Liver (tissue), 9 donors: ENCODE measurements around the gene DIS3L2. TPM values are rescaled to one million over a fixed set of nuclear protein-coding genes. Genes with fewer than 3 reads are reported as not detected.

Experiments used
- DNase-seq: peaks from one replicate; pipeline ENCODE4 v3.0.0-alpha.2; 2017; ENCODE audit warnings: low spot score
- H3K27ac ChIP-seq, 2 donors: one replicate each; pipeline ENCODE4 v1.7.0; 2013; ENCODE audit warnings: inconsistent platforms in 2 of 2, low read length in 2 of 2, control low read depth in 1 of 2, low read depth in 1 of 2, mild to moderate bottlenecking in 1 of 2
- H3K27me3 ChIP-seq, 4 donors: one replicate each; pipeline versions ENCODE4 v1.6.1 to v1.7.0; 2013; ENCODE audit warnings: low read length in 3 of 4, inconsistent platforms in 1 of 4, mild to moderate bottlenecking in 1 of 4, moderate library complexity in 1 of 4; ENCODE audit not compliant: control insufficient read depth in 4 of 4, insufficient read depth in 4 of 4
- H3K36me3 ChIP-seq, 4 donors: one replicate each; pipeline versions ENCODE4 v1.6.1 to v1.7.0; 2013; ENCODE audit warnings: low read length in 3 of 4, mild to moderate bottlenecking in 3 of 4, low read depth in 1 of 4, moderate library complexity in 1 of 4; ENCODE audit not compliant: control insufficient read depth in 4 of 4, insufficient read depth in 3 of 4
- H3K4me1 ChIP-seq, 4 donors: one replicate each; pipeline versions ENCODE4 v1.6.1 to v1.7.0; 2013; ENCODE audit warnings: low read length in 3 of 4, mild to moderate bottlenecking in 3 of 4, moderate library complexity in 1 of 4; ENCODE audit not compliant: control insufficient read depth in 4 of 4, insufficient read depth in 4 of 4
- H3K4me3 ChIP-seq, 3 donors: one replicate each; pipeline versions ENCODE4 v1.6.1 to v1.7.0; 2013; ENCODE audit warnings: low read length in 3 of 3, control low read depth in 1 of 3, low read depth in 1 of 3, mild to moderate bottlenecking in 1 of 3
- H3K9ac ChIP-seq, 2 donors: one replicate each; pipeline ENCODE4 v1.7.0; 2013; ENCODE audit warnings: low read length in 2 of 2, mild to moderate bottlenecking in 2 of 2, moderate library complexity in 2 of 2, control low read depth in 1 of 2, low read depth in 1 of 2
- H3K9me3 ChIP-seq, 4 donors: one replicate each; pipeline versions ENCODE4 v1.6.1 to v1.7.0; 2013; ENCODE audit warnings: low read length in 3 of 4; ENCODE audit not compliant: control insufficient read depth in 4 of 4
- EGR1 ChIP-seq, 2 donors: IDR thresholded peaks; 2 replicates each; pipeline ENCODE4 v1.6.1; 2016 to 2018; ENCODE audit warnings: antibody characterized with exemption in 2 of 2, low read depth in 2 of 2
- FOXA1 ChIP-seq: IDR thresholded peaks from 2 replicates; pipeline ENCODE4 v1.6.1; 2016; ENCODE audit warnings: antibody characterized with exemption
- GABPA ChIP-seq, 2 donors: IDR thresholded peaks in 1 of 2; conservative IDR thresholded peaks in 1 of 2; 2 replicates each; pipeline ENCODE4 v1.6.1; 2016; ENCODE audit warnings: antibody characterized with exemption in 2 of 2, mild to moderate bottlenecking in 1 of 2, moderate library complexity in 1 of 2
- HNF4A ChIP-seq, 2 donors: conservative IDR thresholded peaks; 2 replicates each; pipeline ENCODE4 v1.6.1; 2016; ENCODE audit warnings: antibody characterized with exemption in 2 of 2, mild to moderate bottlenecking in 2 of 2
- HNF4G ChIP-seq: IDR thresholded peaks from 2 replicates; pipeline ENCODE4 v1.6.1; 2016; ENCODE audit warnings: antibody characterized with exemption
- NR2F2 ChIP-seq: IDR thresholded peaks from 2 replicates; pipeline ENCODE4 v1.6.1; 2016; ENCODE audit warnings: antibody characterized with exemption
- RAD21 ChIP-seq, 2 donors: IDR thresholded peaks; 2 replicates each; pipeline ENCODE4 v1.6.1; 2016; ENCODE audit warnings: antibody characterized with exemption in 2 of 2, mild to moderate bottlenecking in 2 of 2
- RXRA ChIP-seq, 2 donors: IDR thresholded peaks; 2 replicates each; pipeline ENCODE4 v1.6.1; 2017 to 2018; ENCODE audit warnings: antibody characterized with exemption in 2 of 2, mild to moderate bottlenecking in 1 of 2
- SP1 ChIP-seq: IDR thresholded peaks from 2 replicates; pipeline ENCODE4 v1.6.1; 2018; ENCODE audit warnings: antibody characterized with exemption, mild to moderate bottlenecking
- TAF1 ChIP-seq: conservative IDR thresholded peaks from 2 replicates; pipeline ENCODE4 v1.6.1; 2016; ENCODE audit warnings: antibody characterized with exemption, mild to moderate bottlenecking
- YY1 ChIP-seq: IDR thresholded peaks from 2 replicates; pipeline ENCODE4 v1.6.1; 2016; ENCODE audit warnings: antibody characterized with exemption, mild to moderate bottlenecking
- WGBS: extraction: QIAGEN DNeasy Blood & Tissue Kit; methylation state at CpG from one replicate; pipeline ENCODE4 v1.1.7; 2013; 5-methylcytosine and 5-hydroxymethylcytosine counted together
- polyA plus RNA-seq, 2 donors: library from polyadenylated mRNA; stranded (reverse) in 1 of 2; unstranded in 1 of 2; fragments of 200-250 nt in 1 of 2; fragments of >200 nt in 1 of 2; fragmentation: Nextera tagmentation in 1 of 2; extraction: Ambion mirVana in 1 of 2; gene quantifications; one replicate each; pipeline versions ENCODE4 v1.2.1 to v1.2.3, GENCODE V29; 2013 to 2015
- total RNA-seq, 2 donors: library from RNA; depleted of rRNA; stranded (reverse); fragments of >200 nt; gene quantifications; one replicate each; pipeline ENCODE4 v1.2.3, GENCODE V29; 2014
- TF ChIP-seq, protein P1 (sequence below): fragments of 150-350 bp; IDR thresholded peaks from 2 replicates; pipeline ENCODE4 v1.5.1; 2017; ENCODE audit warnings: improper control_type of control experiment, low read depth, low read length; ENCODE audit not compliant: missing input control
- TF ChIP-seq, protein P2 (sequence below): IDR thresholded peaks from 2 replicates; pipeline ENCODE4 v1.6.1; 2016; ENCODE audit warnings: antibody characterized with exemption
- TF ChIP-seq, protein P3 (sequence below): IDR thresholded peaks from 2 replicates; pipeline ENCODE4 v1.6.1; 2016; ENCODE audit warnings: antibody characterized with exemption, mild to moderate bottlenecking
- TF ChIP-seq, protein P4 (sequence below): IDR thresholded peaks from 2 replicates; pipeline ENCODE4 v1.6.1; 2016; ENCODE audit warnings: antibody characterized with exemption
- donor health status: healthy.
- donor health status: healthy.
- donor health status: healthy.
- donor health status: healthy.
- donor health status: healthy.

The DIS3L2 gene
- total and polyA plus RNA-seq, 4 donors = 5.7 to 21.5 (median 8.8) TPM

DNA sequence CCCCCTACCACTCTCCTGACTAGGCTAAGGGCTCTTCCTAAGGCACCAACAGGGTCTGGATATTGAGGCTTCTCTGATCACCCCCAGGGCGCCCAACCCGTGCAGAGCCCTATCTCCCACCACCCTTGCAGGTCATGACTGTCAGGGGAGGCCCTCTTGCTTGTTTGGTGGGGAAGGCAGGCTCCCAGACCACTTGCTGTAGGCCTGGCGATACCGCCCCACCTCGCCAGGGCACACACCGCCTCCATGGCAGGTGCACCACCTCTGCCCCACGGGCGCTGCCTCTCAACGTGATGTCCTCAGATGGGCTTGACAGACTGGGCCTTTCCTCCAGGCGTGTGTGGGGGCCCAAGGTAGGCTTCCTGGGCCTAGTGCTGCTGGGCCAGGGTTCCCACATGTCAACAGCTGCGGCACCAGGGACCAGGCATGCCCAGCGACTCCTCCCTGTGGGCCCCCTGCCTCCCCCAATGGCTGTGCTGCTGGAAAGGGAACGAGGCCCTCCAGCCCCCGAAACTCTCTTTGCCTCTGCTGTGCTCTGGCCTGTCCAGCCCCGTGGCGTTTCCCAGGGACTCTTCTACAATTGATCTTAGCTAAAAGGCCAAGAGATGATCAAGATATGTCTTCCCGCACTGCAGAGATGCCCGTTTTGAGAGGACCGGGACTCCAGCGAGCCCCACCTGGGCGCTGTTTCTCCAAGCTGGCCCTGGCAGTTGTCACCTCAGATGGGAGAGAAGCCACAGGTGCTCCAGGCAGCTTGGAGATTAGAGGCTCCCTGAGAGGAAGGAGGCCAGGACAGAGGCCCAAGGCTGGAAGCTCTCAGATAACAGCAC is 42.8 kb upstream of the DIS3L2 start:
- WGBS = 95% methylated on average over 21 of the region's 21 CpGs
- DNase-seq = no peak
- H3K4me1 ChIP-seq = no peaks in the 10 kb centered on the region
- H3K27ac ChIP-seq = no peak overlapping the region
- H3K9ac ChIP-seq = no peak overlapping the region
- no peaks in the 10 kb centered on the region for H3K9me3 ChIP-seq
- H3K36me3 ChIP-seq = no peaks in the 10 kb centered on the region
- peaks cover 0 to 3% (median 0%) of the 10 kb centered on the region in 4 donors for H3K27me3 ChIP-seq
- TF ChIP-seq TAF1 = no peak
- TF ChIP-seq FOXA1 = no peak
- TF ChIP-seq, protein P1, sequence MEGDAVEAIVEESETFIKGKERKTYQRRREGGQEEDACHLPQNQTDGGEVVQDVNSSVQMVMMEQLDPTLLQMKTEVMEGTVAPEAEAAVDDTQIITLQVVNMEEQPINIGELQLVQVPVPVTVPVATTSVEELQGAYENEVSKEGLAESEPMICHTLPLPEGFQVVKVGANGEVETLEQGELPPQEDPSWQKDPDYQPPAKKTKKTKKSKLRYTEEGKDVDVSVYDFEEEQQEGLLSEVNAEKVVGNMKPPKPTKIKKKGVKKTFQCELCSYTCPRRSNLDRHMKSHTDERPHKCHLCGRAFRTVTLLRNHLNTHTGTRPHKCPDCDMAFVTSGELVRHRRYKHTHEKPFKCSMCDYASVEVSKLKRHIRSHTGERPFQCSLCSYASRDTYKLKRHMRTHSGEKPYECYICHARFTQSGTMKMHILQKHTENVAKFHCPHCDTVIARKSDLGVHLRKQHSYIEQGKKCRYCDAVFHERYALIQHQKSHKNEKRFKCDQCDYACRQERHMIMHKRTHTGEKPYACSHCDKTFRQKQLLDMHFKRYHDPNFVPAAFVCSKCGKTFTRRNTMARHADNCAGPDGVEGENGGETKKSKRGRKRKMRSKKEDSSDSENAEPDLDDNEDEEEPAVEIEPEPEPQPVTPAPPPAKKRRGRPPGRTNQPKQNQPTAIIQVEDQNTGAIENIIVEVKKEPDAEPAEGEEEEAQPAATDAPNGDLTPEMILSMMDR = no peak
- no peak for TF ChIP-seq YY1
- no peak for TF ChIP-seq RAD21 (IDR thresholded peaks at IDR 0.05)
- TF ChIP-seq GABPA (IDR thresholded peaks at IDR 0.05 in 1 of 2, conservative IDR thresholded peaks at IDR 0.05 in 1 of 2) = no peak
- TF ChIP-seq SP1 = no peak
- no peak for TF ChIP-seq EGR1 (IDR thresholded peaks at IDR 0.05; ENCODE audit: low read depth in 2 of 2)
- no peak for TF ChIP-seq RXRA (IDR thresholded peaks at IDR 0.05)
- no peak for TF ChIP-seq HNF4A (conservative IDR thresholded peaks at IDR 0.05)
- TF ChIP-seq HNF4G = no peak
- TF ChIP-seq, protein P2, sequence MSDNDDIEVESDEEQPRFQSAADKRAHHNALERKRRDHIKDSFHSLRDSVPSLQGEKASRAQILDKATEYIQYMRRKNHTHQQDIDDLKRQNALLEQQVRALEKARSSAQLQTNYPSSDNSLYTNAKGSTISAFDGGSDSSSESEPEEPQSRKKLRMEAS = no peak
- TF ChIP-seq, protein P3, sequence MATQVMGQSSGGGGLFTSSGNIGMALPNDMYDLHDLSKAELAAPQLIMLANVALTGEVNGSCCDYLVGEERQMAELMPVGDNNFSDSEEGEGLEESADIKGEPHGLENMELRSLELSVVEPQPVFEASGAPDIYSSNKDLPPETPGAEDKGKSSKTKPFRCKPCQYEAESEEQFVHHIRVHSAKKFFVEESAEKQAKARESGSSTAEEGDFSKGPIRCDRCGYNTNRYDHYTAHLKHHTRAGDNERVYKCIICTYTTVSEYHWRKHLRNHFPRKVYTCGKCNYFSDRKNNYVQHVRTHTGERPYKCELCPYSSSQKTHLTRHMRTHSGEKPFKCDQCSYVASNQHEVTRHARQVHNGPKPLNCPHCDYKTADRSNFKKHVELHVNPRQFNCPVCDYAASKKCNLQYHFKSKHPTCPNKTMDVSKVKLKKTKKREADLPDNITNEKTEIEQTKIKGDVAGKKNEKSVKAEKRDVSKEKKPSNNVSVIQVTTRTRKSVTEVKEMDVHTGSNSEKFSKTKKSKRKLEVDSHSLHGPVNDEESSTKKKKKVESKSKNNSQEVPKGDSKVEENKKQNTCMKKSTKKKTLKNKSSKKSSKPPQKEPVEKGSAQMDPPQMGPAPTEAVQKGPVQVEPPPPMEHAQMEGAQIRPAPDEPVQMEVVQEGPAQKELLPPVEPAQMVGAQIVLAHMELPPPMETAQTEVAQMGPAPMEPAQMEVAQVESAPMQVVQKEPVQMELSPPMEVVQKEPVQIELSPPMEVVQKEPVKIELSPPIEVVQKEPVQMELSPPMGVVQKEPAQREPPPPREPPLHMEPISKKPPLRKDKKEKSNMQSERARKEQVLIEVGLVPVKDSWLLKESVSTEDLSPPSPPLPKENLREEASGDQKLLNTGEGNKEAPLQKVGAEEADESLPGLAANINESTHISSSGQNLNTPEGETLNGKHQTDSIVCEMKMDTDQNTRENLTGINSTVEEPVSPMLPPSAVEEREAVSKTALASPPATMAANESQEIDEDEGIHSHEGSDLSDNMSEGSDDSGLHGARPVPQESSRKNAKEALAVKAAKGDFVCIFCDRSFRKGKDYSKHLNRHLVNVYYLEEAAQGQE = no peak
- no peak for TF ChIP-seq NR2F2
- H3K4me3 ChIP-seq = no peak overlapping the region

DNA sequence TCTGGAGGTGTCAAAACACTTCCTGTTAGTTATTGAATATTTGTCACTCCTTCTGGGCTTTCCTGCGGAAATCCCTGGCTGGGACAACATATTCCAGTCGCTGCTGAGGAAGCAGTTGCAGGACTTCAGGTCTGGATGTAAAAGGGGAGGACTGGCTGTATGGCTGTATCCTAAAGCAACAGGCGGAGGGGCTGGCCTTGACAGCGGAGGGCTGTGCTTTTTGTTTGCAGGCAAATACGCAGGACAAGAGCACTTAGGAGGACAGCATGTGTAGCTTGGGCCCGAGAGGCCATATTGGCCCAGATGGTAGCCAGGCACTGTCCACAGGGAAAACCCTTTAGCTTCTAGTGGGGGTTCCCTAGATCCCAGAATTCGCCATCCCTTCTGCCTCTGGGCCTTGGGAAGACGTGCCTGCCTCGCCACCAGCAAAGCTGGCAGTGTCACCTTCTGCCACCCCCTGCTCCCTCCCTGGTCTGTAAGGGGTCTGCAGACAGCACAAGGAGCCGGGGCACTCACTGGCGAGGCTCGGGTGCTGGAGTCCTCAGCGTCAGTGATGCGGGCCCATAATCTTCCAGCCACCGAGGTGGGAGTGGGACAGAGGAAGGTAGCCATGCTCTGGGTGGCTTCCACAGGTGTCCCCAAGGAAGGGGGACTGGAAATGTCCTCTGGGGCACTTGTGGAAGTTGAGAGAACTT is 42.0 kb upstream of the DIS3L2 start:
- WGBS = 89% methylated on average over 15 of the region's 15 CpGs
- Histone ChIP-seq H3K4me1 (no peaks in the 10 kb centered on the region), H3K27ac (no peak overlapping the region), H3K27me3 (peaks cover 0 to 6% (median 1%) of the 10 kb centered on the region in 4 donors), H3K36me3 (no peaks in the 10 kb centered on the region), H3K9ac (no peak overlapping the region), H3K9me3 (no peaks in the 10 kb centered on the region), H3K4me3 (no peak overlapping the region)
- DNase-seq = no peak
- TF ChIP-seq EGR1 (IDR thresholded peaks at IDR 0.05; ENCODE audit: low read depth in 2 of 2) = no peak
- TF ChIP-seq TAF1 = no peak
- no peak for TF ChIP-seq GABPA (IDR thresholded peaks at IDR 0.05 in 1 of 2, conservative IDR thresholded peaks at IDR 0.05 in 1 of 2)
- TF ChIP-seq SP1 = no peak
- TF ChIP-seq YY1 = no peak
- TF ChIP-seq, protein P4, sequence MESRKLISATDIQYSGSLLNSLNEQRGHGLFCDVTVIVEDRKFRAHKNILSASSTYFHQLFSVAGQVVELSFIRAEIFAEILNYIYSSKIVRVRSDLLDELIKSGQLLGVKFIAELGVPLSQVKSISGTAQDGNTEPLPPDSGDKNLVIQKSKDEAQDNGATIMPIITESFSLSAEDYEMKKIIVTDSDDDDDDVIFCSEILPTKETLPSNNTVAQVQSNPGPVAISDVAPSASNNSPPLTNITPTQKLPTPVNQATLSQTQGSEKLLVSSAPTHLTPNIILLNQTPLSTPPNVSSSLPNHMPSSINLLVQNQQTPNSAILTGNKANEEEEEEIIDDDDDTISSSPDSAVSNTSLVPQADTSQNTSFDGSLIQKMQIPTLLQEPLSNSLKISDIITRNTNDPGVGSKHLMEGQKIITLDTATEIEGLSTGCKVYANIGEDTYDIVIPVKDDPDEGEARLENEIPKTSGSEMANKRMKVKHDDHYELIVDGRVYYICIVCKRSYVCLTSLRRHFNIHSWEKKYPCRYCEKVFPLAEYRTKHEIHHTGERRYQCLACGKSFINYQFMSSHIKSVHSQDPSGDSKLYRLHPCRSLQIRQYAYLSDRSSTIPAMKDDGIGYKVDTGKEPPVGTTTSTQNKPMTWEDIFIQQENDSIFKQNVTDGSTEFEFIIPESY = no peak
- TF ChIP-seq RXRA (IDR thresholded peaks at IDR 0.05) = no peak
- TF ChIP-seq, protein P3 = no peak
- no peak for TF ChIP-seq RAD21 (IDR thresholded peaks at IDR 0.05)
- TF ChIP-seq HNF4A (conservative IDR thresholded peaks at IDR 0.05) = no peak
- no peak for TF ChIP-seq FOXA1
